PFSK-1 (cell line): ENCODE data around the gene OSBPL3.

ENCODE experiments used
- FOXP2 ChIP-seq: optimal IDR thresholded peaks from 2 replicates; pipeline ENCODE3; 2011; ENCODE audit warnings: borderline replicate concordance, control low read depth, inconsistent platforms; ENCODE audit not compliant: insufficient read depth; ENCODE audit errors: extremely low read length, extremely low read depth
- POLR2AphosphoS5 ChIP-seq: IDR thresholded peaks from 2 replicates; pipeline ENCODE4 v1.6.1; 2012; ENCODE audit warnings: low read depth, mild to moderate bottlenecking, control low read depth, low read length, moderate library complexity
- SIN3A ChIP-seq: IDR thresholded peaks from 2 replicates; pipeline ENCODE4 v1.6.1; 2012; ENCODE audit warnings: mild to moderate bottlenecking, low read length, moderate library complexity, borderline replicate concordance; ENCODE audit not compliant: insufficient read depth
- TAF1 ChIP-seq: IDR thresholded peaks from 2 replicates; pipeline ENCODE4 v1.6.1; 2012; ENCODE audit warnings: low read length, control low read depth, borderline replicate concordance; ENCODE audit not compliant: insufficient read depth
- TF ChIP-seq, protein P1 (sequence below), 2 experiments: IDR thresholded peaks; 2 replicates each; pipeline versions ENCODE4 v1.6.1 to v1.8.0; 2011 to 2012; ENCODE audit warnings: low read depth in 2 of 2, low read length in 2 of 2, control low read depth in 1 of 2, inconsistent platforms in 1 of 2, mild to moderate bottlenecking in 1 of 2, moderate library complexity in 1 of 2; ENCODE audit not compliant: insufficient read depth in 1 of 2

The OSBPL3 gene

DNA sequence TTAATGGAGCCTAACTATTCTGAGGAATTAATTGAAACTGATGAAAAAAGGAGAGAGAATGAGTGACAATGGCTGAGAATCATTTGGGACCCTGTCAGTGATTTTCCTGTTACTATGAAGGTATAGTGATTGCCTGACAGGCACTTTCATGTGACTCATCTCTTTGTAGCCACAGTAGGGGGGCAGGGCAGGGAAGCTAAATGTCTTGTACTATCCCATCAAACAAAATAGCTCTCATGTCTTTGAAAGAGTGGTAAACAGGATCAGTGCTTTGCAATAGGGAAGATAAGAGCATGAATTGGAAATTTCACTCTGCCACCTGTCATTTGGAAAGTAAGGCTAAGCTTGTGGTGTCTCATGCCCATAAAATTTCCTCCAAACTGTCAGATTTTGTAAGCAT is 128.2 kb downstream of the OSBPL3 start:
- TF ChIP-seq POLR2AphosphoS5 (no peak), FOXP2 (no peak), SIN3A (no peak), TAF1 (no peak)
- TF ChIP-seq, protein P1, sequence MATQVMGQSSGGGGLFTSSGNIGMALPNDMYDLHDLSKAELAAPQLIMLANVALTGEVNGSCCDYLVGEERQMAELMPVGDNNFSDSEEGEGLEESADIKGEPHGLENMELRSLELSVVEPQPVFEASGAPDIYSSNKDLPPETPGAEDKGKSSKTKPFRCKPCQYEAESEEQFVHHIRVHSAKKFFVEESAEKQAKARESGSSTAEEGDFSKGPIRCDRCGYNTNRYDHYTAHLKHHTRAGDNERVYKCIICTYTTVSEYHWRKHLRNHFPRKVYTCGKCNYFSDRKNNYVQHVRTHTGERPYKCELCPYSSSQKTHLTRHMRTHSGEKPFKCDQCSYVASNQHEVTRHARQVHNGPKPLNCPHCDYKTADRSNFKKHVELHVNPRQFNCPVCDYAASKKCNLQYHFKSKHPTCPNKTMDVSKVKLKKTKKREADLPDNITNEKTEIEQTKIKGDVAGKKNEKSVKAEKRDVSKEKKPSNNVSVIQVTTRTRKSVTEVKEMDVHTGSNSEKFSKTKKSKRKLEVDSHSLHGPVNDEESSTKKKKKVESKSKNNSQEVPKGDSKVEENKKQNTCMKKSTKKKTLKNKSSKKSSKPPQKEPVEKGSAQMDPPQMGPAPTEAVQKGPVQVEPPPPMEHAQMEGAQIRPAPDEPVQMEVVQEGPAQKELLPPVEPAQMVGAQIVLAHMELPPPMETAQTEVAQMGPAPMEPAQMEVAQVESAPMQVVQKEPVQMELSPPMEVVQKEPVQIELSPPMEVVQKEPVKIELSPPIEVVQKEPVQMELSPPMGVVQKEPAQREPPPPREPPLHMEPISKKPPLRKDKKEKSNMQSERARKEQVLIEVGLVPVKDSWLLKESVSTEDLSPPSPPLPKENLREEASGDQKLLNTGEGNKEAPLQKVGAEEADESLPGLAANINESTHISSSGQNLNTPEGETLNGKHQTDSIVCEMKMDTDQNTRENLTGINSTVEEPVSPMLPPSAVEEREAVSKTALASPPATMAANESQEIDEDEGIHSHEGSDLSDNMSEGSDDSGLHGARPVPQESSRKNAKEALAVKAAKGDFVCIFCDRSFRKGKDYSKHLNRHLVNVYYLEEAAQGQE (IDR thresholded peaks at IDR 0.05; ENCODE audit: insufficient read depth in 1 of 2, low read depth in 2 of 2, low read length in 2 of 2) = no peak

DNA sequence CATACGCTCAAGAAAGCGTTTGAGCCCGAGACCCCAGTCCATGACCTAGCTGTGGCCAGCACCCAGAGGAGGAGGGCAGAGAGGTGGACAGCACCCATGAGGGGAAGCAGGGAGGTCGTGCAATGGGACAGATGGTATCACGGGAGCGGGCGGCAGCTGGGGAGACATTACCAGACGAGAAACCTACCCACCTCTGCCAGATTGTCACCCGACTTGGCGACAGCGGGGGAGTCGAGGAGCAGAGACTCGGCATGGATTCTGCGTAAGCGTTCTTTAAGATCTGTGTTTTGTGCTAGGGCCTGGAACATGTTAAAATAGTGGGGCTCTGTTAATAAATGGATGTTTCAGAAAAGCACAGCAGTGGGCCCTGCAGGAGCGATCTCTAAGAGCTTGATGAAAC is 131.1 kb downstream of the OSBPL3 start:
- no peak for TF ChIP-seq TAF1
- TF ChIP-seq, protein P1 (IDR thresholded peaks at IDR 0.05; ENCODE audit: insufficient read depth in 1 of 2, low read depth in 2 of 2, low read length in 2 of 2) = no peak
- TF ChIP-seq POLR2AphosphoS5 = no peak
- TF ChIP-seq FOXP2 = no peak
- no peak for TF ChIP-seq SIN3A

DNA sequence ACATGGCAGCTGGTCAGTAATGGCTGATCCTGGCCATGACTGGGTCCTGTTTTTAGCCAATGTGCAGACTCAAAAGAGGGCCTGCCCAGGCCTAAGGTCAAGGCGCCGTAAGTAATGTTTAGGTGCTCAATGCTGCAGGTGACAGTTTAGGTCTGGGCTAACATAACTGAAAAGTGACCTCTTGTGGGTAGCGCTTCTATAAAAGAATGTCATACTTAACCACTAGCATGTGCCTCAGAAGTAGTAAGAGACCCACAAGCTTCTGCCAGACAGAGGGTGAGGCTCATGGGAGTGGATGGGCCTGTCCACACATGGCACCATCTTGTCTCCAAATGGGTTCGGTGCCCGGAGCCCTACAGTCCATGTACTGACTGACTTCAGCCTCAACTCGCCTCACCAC is 132.2 kb downstream of the OSBPL3 start:
- TF ChIP-seq, protein P1 (IDR thresholded peaks at IDR 0.05; ENCODE audit: insufficient read depth in 1 of 2, low read depth in 2 of 2, low read length in 2 of 2) = no peak
- TF ChIP-seq SIN3A (no peak), FOXP2 (no peak), POLR2AphosphoS5 (no peak), TAF1 (no peak)

DNA sequence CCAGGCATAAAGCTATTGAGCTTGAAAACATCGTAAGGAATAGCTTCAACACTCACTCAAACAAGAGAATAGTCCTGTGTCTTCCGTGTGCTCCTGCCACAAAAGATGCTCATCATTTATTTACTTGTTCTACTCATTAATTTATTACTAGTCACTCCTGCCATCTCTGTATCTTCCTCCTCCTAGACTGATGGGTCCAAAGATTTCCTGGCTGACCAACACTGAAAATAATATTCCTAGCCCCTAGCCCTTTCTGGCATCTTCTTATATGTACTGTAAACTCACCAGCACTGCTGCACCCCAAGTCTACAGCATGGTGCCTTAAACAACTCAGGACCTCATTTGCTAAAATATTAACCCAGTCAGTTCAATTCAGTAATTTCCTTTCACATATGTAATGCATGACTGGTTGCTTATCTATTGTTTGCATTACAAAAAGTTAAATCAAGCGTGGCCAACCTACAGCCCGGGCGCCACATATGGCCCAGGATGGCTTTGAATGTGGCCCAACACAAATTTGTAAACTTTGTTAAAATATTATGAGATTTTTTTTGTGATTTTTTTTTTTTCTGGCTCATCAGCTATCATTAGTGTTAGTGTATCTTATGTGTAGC is 136.1 kb downstream of the OSBPL3 start:
- TF ChIP-seq, protein P1 (IDR thresholded peaks at IDR 0.05; ENCODE audit: insufficient read depth in 1 of 2, low read depth in 2 of 2, low read length in 2 of 2) = no peak
- TF ChIP-seq TAF1 = no peak

DNA sequence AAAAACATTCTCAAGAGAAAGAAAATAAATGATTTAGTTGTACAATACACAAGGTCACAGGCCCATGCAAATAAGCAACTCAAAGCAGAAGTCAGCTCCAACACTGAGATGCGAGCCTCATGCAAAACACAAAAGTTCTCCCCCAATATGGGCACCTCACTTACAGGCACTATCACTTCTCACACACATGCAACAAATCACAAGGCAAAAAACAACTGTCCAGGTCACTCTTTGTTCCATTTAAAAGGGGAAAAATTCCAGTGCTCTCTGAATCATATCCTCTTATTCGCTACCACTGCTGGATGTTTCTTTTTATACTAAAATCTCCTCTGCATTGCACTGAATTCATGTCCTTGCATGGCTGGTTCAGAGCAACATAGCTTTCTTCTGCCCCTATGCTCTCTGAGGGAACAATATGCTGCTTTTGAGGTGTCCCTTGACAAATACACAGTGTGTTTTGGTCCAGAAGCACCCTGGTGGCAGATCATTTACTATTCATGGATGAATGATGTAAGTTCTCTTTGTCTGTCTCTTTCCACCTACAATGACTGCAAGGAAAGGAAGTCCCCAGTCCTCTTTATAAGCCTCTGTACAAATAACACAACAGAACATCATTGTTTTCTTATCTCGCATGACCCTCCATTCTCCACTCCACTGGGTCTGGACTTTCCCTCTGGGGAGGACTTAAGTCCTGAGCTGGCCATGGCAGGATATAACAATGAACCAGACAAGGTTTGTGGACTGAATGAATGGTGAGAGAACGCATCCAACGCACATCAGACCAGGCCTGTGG is 137.3 kb downstream of the OSBPL3 start:
- no peak for TF ChIP-seq TAF1
- TF ChIP-seq POLR2AphosphoS5 = no peak
- TF ChIP-seq SIN3A = no peak
- TF ChIP-seq FOXP2 = no peak
- TF ChIP-seq, protein P1 (IDR thresholded peaks at IDR 0.05; ENCODE audit: insufficient read depth in 1 of 2, low read depth in 2 of 2, low read length in 2 of 2) = no peak
